ENCODE measurements around the gene NOC4L. TPM values are rescaled to one million over a fixed set of nuclear protein-coding genes. Genes with fewer than 3 reads are reported as not detected.
A peak's percentile ranks its signal among the peaks of the same experiment; 100 is the strongest.

The NOC4L gene
- total RNA-seq, 3 donors from 2014 or later (not counting 1 experiment from before 2014, with no cell fraction given) = 21.0 to 30.2 (median 21.7) TPM

DNA sequence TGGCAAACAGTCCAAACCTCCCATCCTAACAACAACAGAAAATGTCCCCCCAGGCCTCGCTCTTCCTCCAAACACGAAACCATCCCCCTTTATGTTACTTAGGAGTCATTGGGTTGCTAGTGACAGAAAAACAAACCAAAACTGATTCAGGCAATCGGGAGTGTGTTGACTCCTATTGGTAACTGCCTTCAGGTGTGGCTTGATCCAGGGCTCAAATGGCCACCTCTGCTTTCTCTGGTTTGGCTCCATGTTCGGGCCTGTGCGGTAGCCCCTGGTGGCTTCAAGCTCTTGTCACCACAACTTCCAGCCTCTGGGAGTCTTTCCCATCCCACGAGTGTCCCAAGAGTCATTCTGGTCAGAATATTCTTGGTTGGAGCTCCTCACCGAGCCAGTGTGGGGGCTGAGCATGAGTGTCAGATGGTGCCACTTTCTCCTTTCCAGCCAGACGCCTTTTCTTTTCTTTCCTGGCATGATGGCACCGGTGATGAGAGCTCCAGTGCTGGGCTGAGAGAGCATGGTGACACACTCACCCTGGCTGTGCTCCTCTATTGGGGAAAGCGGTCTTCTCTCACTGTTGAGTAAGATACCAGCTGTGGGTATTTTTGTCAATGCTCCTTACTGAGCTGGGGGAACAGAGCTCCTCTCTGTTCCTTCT lies 38.6 kb downstream of the NOC4L start:
- Histone ChIP-seq H3K4me1 (ENCODE audit: control insufficient read depth, insufficient read depth, low read length) (peaks cover 25% of the 10 kb centered on the region), H3K9me3 (ENCODE audit: control insufficient read depth, insufficient read depth, low read length) (no peaks in the 10 kb centered on the region), H3K36me3 (ENCODE audit: control insufficient read depth, insufficient read depth, low read length) (no peaks in the 10 kb centered on the region), H3K27me3 (ENCODE audit: control insufficient read depth, insufficient read depth, low read length) (no peaks in the 10 kb centered on the region), H3K4me3 (ENCODE audit: low read length) (no peak overlapping the region), H3K27ac (ENCODE audit: low read length) (no peak overlapping the region)
- no peak overlapping the region for H3K4me3 Mint-ChIP-seq
- peaks cover 0 to 6% of the 10 kb centered on the region in 2 donors for H3K9me3 Mint-ChIP-seq
- H3K27ac Mint-ChIP-seq = no peak overlapping the region
- TF ChIP-seq CTCF (IDR thresholded peaks at IDR 0.05) = no peak
- DNase-seq (no peak), ATAC-seq (no peak)
- H3K27me3 Mint-ChIP-seq (ENCODE audit: low read depth in 2 of 2) = peaks cover 3 to 8% of the 10 kb centered on the region in 2 donors
- 90% methylated on average over 10 of the region's 10 CpGs for WGBS (ENCODE audit: insufficient coverage)
- intact Hi-C loops (cut with micrococcal nuclease) = no loop called here
- no peaks in the 10 kb centered on the region for H3K36me3 Mint-ChIP-seq
- H3K4me1 Mint-ChIP-seq = peaks cover 6 to 23% of the 10 kb centered on the region in 2 donors

GRCh38 chr12:132185705-132186104 lies 41.4 kb downstream of the NOC4L start:
- H3K27ac ChIP-seq (ENCODE audit: low read length) = peak overlapping the region; percentile 79
- ATAC-seq = no peak
- H3K36me3 Mint-ChIP-seq = no peaks in the 10 kb centered on the region
- no peak overlapping the region for H3K4me3 ChIP-seq (ENCODE audit: low read length)
- peak in 1 of 2 donors; percentile 85 for DNase-seq
- peaks cover 0 to 6% of the 10 kb centered on the region in 2 donors for H3K9me3 Mint-ChIP-seq
- TF ChIP-seq CTCF (IDR thresholded peaks at IDR 0.05) = no peak
- no peaks in the 10 kb centered on the region for H3K27me3 ChIP-seq (ENCODE audit: control insufficient read depth, insufficient read depth, low read length)
- intact Hi-C loops (cut with micrococcal nuclease) = loop anchor here (5.0 kb wide), 1 partner anchor 33 kb away; no protein-coding TSS in a partner anchor
- H3K4me1 ChIP-seq (ENCODE audit: control insufficient read depth, insufficient read depth, low read length) = peaks cover 48% of the 10 kb centered on the region
- H3K36me3 ChIP-seq (ENCODE audit: control insufficient read depth, insufficient read depth, low read length) = no peaks in the 10 kb centered on the region
- H3K4me3 Mint-ChIP-seq = peak overlapping the region; percentile 85
- 32% methylated on average over 16 of the region's 16 CpGs for WGBS (ENCODE audit: insufficient coverage)
- H3K4me1 Mint-ChIP-seq = peaks cover 20 to 35% of the 10 kb centered on the region in 2 donors
- H3K27ac Mint-ChIP-seq = peak overlapping the region; percentile 54 to 73
- H3K27me3 Mint-ChIP-seq (ENCODE audit: low read depth in 2 of 2) = peaks cover 0 to 8% of the 10 kb centered on the region in 2 donors
- H3K9me3 ChIP-seq (ENCODE audit: control insufficient read depth, insufficient read depth, low read length) = no peaks in the 10 kb centered on the region

- peaks cover 0 to 8% of the 10 kb centered on the region in 2 donors for H3K27me3 Mint-ChIP-seq (ENCODE audit: low read depth in 2 of 2)
- peak overlapping the region; percentile 85 for H3K4me3 Mint-ChIP-seq
- WGBS (ENCODE audit: insufficient coverage) = 25% methylated on average over 24 of the region's 24 CpGs
- DNase-seq (no peak), ATAC-seq (no peak)
- Histone ChIP-seq H3K36me3 (ENCODE audit: control insufficient read depth, insufficient read depth, low read length) (no peaks in the 10 kb centered on the region), H3K4me1 (ENCODE audit: control insufficient read depth, insufficient read depth, low read length) (peaks cover 53% of the 10 kb centered on the region), H3K9me3 (ENCODE audit: control insufficient read depth, insufficient read depth, low read length) (no peaks in the 10 kb centered on the region), H3K4me3 (ENCODE audit: low read length) (no peak overlapping the region), H3K27me3 (ENCODE audit: control insufficient read depth, insufficient read depth, low read length) (no peaks in the 10 kb centered on the region), H3K27ac (ENCODE audit: low read length) (peak overlapping the region; percentile 79)
- H3K4me1 Mint-ChIP-seq = peaks cover 26 to 31% of the 10 kb centered on the region in 2 donors
- intact Hi-C loops (cut with micrococcal nuclease) = loop anchor here (5.0 kb wide), 1 partner anchor 34 kb away; no protein-coding TSS in a partner anchor
- peak overlapping the region; percentile 54 to 73 for H3K27ac Mint-ChIP-seq
- H3K9me3 Mint-ChIP-seq = peaks cover 0 to 6% of the 10 kb centered on the region in 2 donors
- TF ChIP-seq CTCF (IDR thresholded peaks at IDR 0.05) = no peak
- no peaks in the 10 kb centered on the region for H3K36me3 Mint-ChIP-seq
These were observed 42.1 kb downstream of the NOC4L start for GRCh38 chr12:132186208-132186856.
